Tibial nerve (tissue), 4 donors: Measurements from ENCODE around the gene EGLN2. TPM values are rescaled to one million over a fixed set of nuclear protein-coding genes. Genes with fewer than 3 reads are reported as not detected.
A peak's percentile ranks its signal among the peaks of the same experiment; 100 is the strongest.
"Not testable (repeated sequence)": the region's sequence is repeated elsewhere in the genome, so short reads cannot be mapped to it uniquely, and the experiment has no call there.

ENCODE experiments used
- DNase-seq, 2 donors: peaks; one replicate each; pipeline ENCODE4 v3.0.0-alpha.2; 2019; ENCODE audit warnings: low spot score in 2 of 2
- H3K27ac ChIP-seq, 4 donors: fragments of 200-600 bp; sonication (generic) in 3 of 4; one replicate each; pipeline ENCODE4 v1.5.1; 2017 to 2019; ENCODE audit warnings: mild to moderate bottlenecking in 1 of 4
- H3K27me3 ChIP-seq, 2 donors: fragments of 200-600 bp; sonication (generic) in 1 of 2; one replicate each; pipeline versions ENCODE4 v1.5.1 to v1.6.0; 2017 to 2019
- H3K36me3 ChIP-seq, 3 donors: fragments of 200-600 bp; sonication (generic); one replicate each; pipeline ENCODE4 v1.5.1; 2018 to 2019
- H3K4me1 ChIP-seq, 4 donors: fragments of 200-600 bp; sonication (generic) in 3 of 4; one replicate each; pipeline ENCODE4 v1.5.1; 2017 to 2019
- H3K4me3 ChIP-seq, 4 donors: fragments of 200-600 bp; sonication (generic) in 3 of 4; one replicate each; pipeline ENCODE4 v1.5.1; 2017 to 2019; ENCODE audit warnings: mild to moderate bottlenecking in 1 of 4, moderate library complexity in 1 of 4
- H3K9me3 ChIP-seq, 4 donors: fragments of 200-600 bp; sonication (generic) in 3 of 4; one replicate each; pipeline ENCODE4 v1.5.1; 2017 to 2019
- CTCF ChIP-seq, 5 experiments: fragments of 200-600 bp in 3 of 5; fragments of 450-650 bp in 2 of 5; sonication (generic) in 3 of 5; IDR thresholded peaks; one replicate each; pipeline ENCODE4 v1.5.1; 2016 to 2019; ENCODE audit warnings: antibody characterized with exemption in 5 of 5, mild to moderate bottlenecking in 3 of 5, moderate library complexity in 2 of 5
- EP300 ChIP-seq, 2 donors: sonication (generic); formaldehyde crosslinking; IDR thresholded peaks; one replicate each; pipeline ENCODE4 v1.6.1; 2017; ENCODE audit warnings: antibody characterized with exemption in 2 of 2, mild to moderate bottlenecking in 1 of 2
- POLR2A ChIP-seq, 2 donors: fragments of 450-650 bp; IDR thresholded peaks; one replicate each; pipeline ENCODE4 v1.6.1; 2017; ENCODE audit warnings: antibody characterized with exemption in 2 of 2, mild to moderate bottlenecking in 2 of 2, moderate library complexity in 2 of 2
- WGBS, 2 donors: methylation state at CpG; one replicate each; pipeline ENCODE4 v1.1.5; 2018; 5-methylcytosine and 5-hydroxymethylcytosine counted together
- total RNA-seq, 4 donors: library from RNA; depleted of rRNA; stranded (reverse); fragments of >200 nt; gene quantifications; one replicate each; pipeline ENCODE4 v1.1.0, GENCODE V29; 2016

Gene EGLN2
- total RNA-seq, 4 donors from 2014 or later, result 93.5 to 134 (median 120) TPM

- 89 to 92% methylated on average over 19 to 22 of the region's 22 CpGs for WGBS, 2 donors
- no peak overlapping the region for H3K27ac ChIP-seq
Measured at GRCh38 chr19:40822161-40822560, 23.2 kb downstream of the EGLN2 start.

GRCh38 chr19:40822704-40823553 is 23.9 kb downstream of the EGLN2 start:
- 80 to 82% methylated on average over 9 of the region's 9 CpGs for WGBS, 2 donors
- peak overlapping the region in 2 of 4 donors; percentile 48 to 49 for H3K27ac ChIP-seq
- not testable (repeated sequence) for H3K9me3 ChIP-seq, H3K4me3 ChIP-seq, DNase-seq, H3K27me3 ChIP-seq
- peaks cover 0 to 13% (median 0%) of the 10 kb centered on the region in 3 donors for H3K36me3 ChIP-seq
- peaks cover 0 to 43% (median 16%) of the 10 kb centered on the region in 4 donors for H3K4me1 ChIP-seq

More at GRCh38 chr19:40822161-40822560, 23.2 kb downstream of the EGLN2 start:
- Histone ChIP-seq H3K9me3 (no peaks in the 10 kb centered on the region), H3K36me3 (peaks cover 0 to 5% (median 0%) of the 10 kb centered on the region in 3 donors), H3K4me1 (peaks cover 0 to 47% (median 17%) of the 10 kb centered on the region in 4 donors), H3K4me3 (no peak overlapping the region), H3K27me3 (no peaks in the 10 kb centered on the region)
- TF ChIP-seq CTCF (IDR thresholded peaks at IDR 0.05) (no peak), EP300 (IDR thresholded peaks at IDR 0.05) (no peak), POLR2A (IDR thresholded peaks at IDR 0.05) (no peak)
- no peak for DNase-seq

- not testable (repeated sequence) for H3K27me3 ChIP-seq, H3K27ac ChIP-seq, H3K4me3 ChIP-seq, DNase-seq, H3K9me3 ChIP-seq
- Histone ChIP-seq H3K36me3 (peaks cover 0 to 28% (median 0%) of the 10 kb centered on the region in 3 donors), H3K4me1 (peaks cover 0 to 23% (median 2%) of the 10 kb centered on the region in 4 donors)
- 63 to 92% methylated on average over 8 to 16 of the region's 16 CpGs for WGBS, 2 donors
Measured at GRCh38 chr19:40824916-40825315, 25.9 kb downstream of the EGLN2 start.

GRCh38 chr19:40825460-40826095 is 26.6 kb downstream of the EGLN2 start:
- peaks cover 0 to 21% (median 2%) of the 10 kb centered on the region in 4 donors for H3K4me1 ChIP-seq
- not testable (repeated sequence) for H3K27me3 ChIP-seq, H3K27ac ChIP-seq, DNase-seq, H3K4me3 ChIP-seq, H3K9me3 ChIP-seq
- 92 to 97% methylated on average over 4 to 6 of the region's 6 CpGs for WGBS, 2 donors
- H3K36me3 ChIP-seq, result peaks cover 0 to 28% (median 0%) of the 10 kb centered on the region in 3 donors

- not testable (repeated sequence) for H3K27ac ChIP-seq, H3K9me3 ChIP-seq, DNase-seq, H3K4me3 ChIP-seq, H3K27me3 ChIP-seq
- 70 to 78% methylated on average over 7 to 10 of the region's 14 CpGs for WGBS, 2 donors
- Histone ChIP-seq H3K4me1 (peaks cover 0 to 21% (median 2%) of the 10 kb centered on the region in 4 donors), H3K36me3 (peaks cover 0 to 28% (median 0%) of the 10 kb centered on the region in 3 donors)
Measured at GRCh38 chr19:40826312-40826698, 27.3 kb downstream of the EGLN2 start.

- H3K36me3 ChIP-seq, result peaks cover 0 to 28% (median 0%) of the 10 kb centered on the region in 3 donors
- DNase-seq, H3K9me3 ChIP-seq, H3K27ac ChIP-seq, H3K27me3 ChIP-seq, H3K4me3 ChIP-seq: not testable (repeated sequence)
- WGBS, 2 donors, result 71 to 77% methylated on average over 29 of the region's 29 CpGs
- H3K4me1 ChIP-seq, result peaks cover 0 to 21% (median 2%) of the 10 kb centered on the region in 4 donors
Measured at GRCh38 chr19:40826699-40827385, 27.9 kb downstream of the EGLN2 start.

- WGBS, 2 donors, result 92 to 95% methylated on average over 22 of the region's 22 CpGs
- peaks cover 0 to 16% (median 2%) of the 10 kb centered on the region in 4 donors for H3K4me1 ChIP-seq
- TF ChIP-seq POLR2A (IDR thresholded peaks at IDR 0.05) (no peak), EP300 (IDR thresholded peaks at IDR 0.05) (no peak), CTCF (IDR thresholded peaks at IDR 0.05) (no peak)
- peaks cover 0 to 28% (median 0%) of the 10 kb centered on the region in 3 donors for H3K36me3 ChIP-seq
- no peak overlapping the region for H3K27ac ChIP-seq
- DNase-seq, result no peak
- H3K9me3 ChIP-seq, result no peaks in the 10 kb centered on the region
- H3K27me3 ChIP-seq, result no peaks in the 10 kb centered on the region
- no peak overlapping the region for H3K4me3 ChIP-seq
Measured at GRCh38 chr19:40827386-40828247, 28.6 kb downstream of the EGLN2 start.
